PFSK-1 (cell line): ENCODE results near the gene ADSL.

Experiments
- FOXP2 ChIP-seq: optimal IDR thresholded peaks from 2 replicates; pipeline ENCODE3; 2011; ENCODE audit warnings: borderline replicate concordance, control low read depth, inconsistent platforms; ENCODE audit not compliant: insufficient read depth; ENCODE audit errors: extremely low read length, extremely low read depth
- POLR2AphosphoS5 ChIP-seq: IDR thresholded peaks from 2 replicates; pipeline ENCODE4 v1.6.1; 2012; ENCODE audit warnings: low read depth, mild to moderate bottlenecking, control low read depth, low read length, moderate library complexity
- REST ChIP-seq, 2 experiments: IDR thresholded peaks; 2 replicates each; pipeline versions ENCODE4 v1.6.1 to v1.8.0; 2011 to 2012; ENCODE audit warnings: low read depth in 2 of 2, low read length in 2 of 2, control low read depth in 1 of 2, inconsistent platforms in 1 of 2, mild to moderate bottlenecking in 1 of 2, moderate library complexity in 1 of 2; ENCODE audit not compliant: insufficient read depth in 1 of 2
- SIN3A ChIP-seq: IDR thresholded peaks from 2 replicates; pipeline ENCODE4 v1.6.1; 2012; ENCODE audit warnings: mild to moderate bottlenecking, low read length, moderate library complexity, borderline replicate concordance; ENCODE audit not compliant: insufficient read depth
- TAF1 ChIP-seq: IDR thresholded peaks from 2 replicates; pipeline ENCODE4 v1.6.1; 2012; ENCODE audit warnings: low read length, control low read depth, borderline replicate concordance; ENCODE audit not compliant: insufficient read depth

The ADSL gene

GRCh38 chr22:40330086-40330485, 16.2 kb upstream of the ADSL start:
- TF ChIP-seq REST (IDR thresholded peaks at IDR 0.05; ENCODE audit: insufficient read depth in 1 of 2, low read depth in 2 of 2, low read length in 2 of 2) (no peak), SIN3A (no peak), TAF1 (no peak), POLR2AphosphoS5 (no peak), FOXP2 (no peak)

- TF ChIP-seq REST (IDR thresholded peaks at IDR 0.05; ENCODE audit: insufficient read depth in 1 of 2, low read depth in 2 of 2, low read length in 2 of 2), result no peak
- no peak for TF ChIP-seq POLR2AphosphoS5
- no peak for TF ChIP-seq TAF1
- TF ChIP-seq SIN3A, result no peak
- no peak for TF ChIP-seq FOXP2
Observed at GRCh38 chr22:40330615-40331014, 15.7 kb upstream of the ADSL start.

GRCh38 chr22:40331706-40332105, 14.6 kb upstream of the ADSL start:
- no peak for TF ChIP-seq REST (IDR thresholded peaks at IDR 0.05; ENCODE audit: insufficient read depth in 1 of 2, low read depth in 2 of 2, low read length in 2 of 2)
- TF ChIP-seq FOXP2, result no peak
- no peak for TF ChIP-seq TAF1
- no peak for TF ChIP-seq SIN3A
- TF ChIP-seq POLR2AphosphoS5, result no peak

- no peak for TF ChIP-seq POLR2AphosphoS5
- no peak for TF ChIP-seq REST (IDR thresholded peaks at IDR 0.05; ENCODE audit: insufficient read depth in 1 of 2, low read depth in 2 of 2, low read length in 2 of 2)
- no peak for TF ChIP-seq TAF1
- TF ChIP-seq FOXP2, result no peak
- no peak for TF ChIP-seq SIN3A
Observed at GRCh38 chr22:40332319-40332781, 13.9 kb upstream of the ADSL start.

GRCh38 chr22:40334060-40334459, 12.2 kb upstream of the ADSL start:
- TF ChIP-seq TAF1, result no peak
- no peak for TF ChIP-seq SIN3A
- TF ChIP-seq FOXP2, result no peak
- TF ChIP-seq REST (IDR thresholded peaks at IDR 0.05; ENCODE audit: insufficient read depth in 1 of 2, low read depth in 2 of 2, low read length in 2 of 2), result no peak
- TF ChIP-seq POLR2AphosphoS5, result no peak
